NOMO-1 treated with DMSO at 0.1 percent for 48 hours (cell line): ENCODE measurements around the gene PPP2R3B.
"Not testable (repeated sequence)": the region's sequence is repeated elsewhere in the genome, so short reads cannot be mapped to it uniquely, and the experiment has no call there.

ENCODE experiments used
- DNase-seq: peaks from one replicate; lab custom pipeline; 2025; ENCODE audit not compliant: unreplicated experiment; lab: John Stamatoyannopoulos, UW

Gene PPP2R3B

GRCh38 chrX:305781-306613, 80.7 kb downstream of the PPP2R3B start:
- DNase-seq: not testable (repeated sequence)

- no peak for DNase-seq
Observed at GRCh38 chrX:302975-303374, 83.7 kb downstream of the PPP2R3B start.

GRCh38 chrX:300334-300733, 86.4 kb downstream of the PPP2R3B start:
- DNase-seq: no peak

- DNase-seq: no peak
Observed at GRCh38 chrX:298993-299392, 87.7 kb downstream of the PPP2R3B start.

GRCh38 chrX:295136-295535, 91.6 kb downstream of the PPP2R3B start:
- DNase-seq: no peak

GRCh38 chrX:292900-293897, 93.5 kb downstream of the PPP2R3B start:
- no peak for DNase-seq

GRCh38 chrX:291411-291901, 95.3 kb downstream of the PPP2R3B start:
- no peak for DNase-seq

GRCh38 chrX:290476-291166, 96.1 kb downstream of the PPP2R3B start:
- DNase-seq: no peak

GRCh38 chrX:288561-288991, 98.1 kb downstream of the PPP2R3B start:
- DNase-seq: no peak

- DNase-seq: no peak
Observed at GRCh38 chrX:287670-288069, 99.0 kb downstream of the PPP2R3B start.

- no peak for DNase-seq
Observed at GRCh38 chrX:285076-285677, 101.5 kb downstream of the PPP2R3B start.
